GM21367 (cell line): ENCODE data around the gene NUP153.

Experiments used
- ATAC-seq: cut with Tn5 transposase; IDR thresholded peaks from one replicate; pipeline ENCODE4 v1.9.1; 2021; ENCODE audit not compliant: unreplicated experiment

Gene NUP153

DNA sequence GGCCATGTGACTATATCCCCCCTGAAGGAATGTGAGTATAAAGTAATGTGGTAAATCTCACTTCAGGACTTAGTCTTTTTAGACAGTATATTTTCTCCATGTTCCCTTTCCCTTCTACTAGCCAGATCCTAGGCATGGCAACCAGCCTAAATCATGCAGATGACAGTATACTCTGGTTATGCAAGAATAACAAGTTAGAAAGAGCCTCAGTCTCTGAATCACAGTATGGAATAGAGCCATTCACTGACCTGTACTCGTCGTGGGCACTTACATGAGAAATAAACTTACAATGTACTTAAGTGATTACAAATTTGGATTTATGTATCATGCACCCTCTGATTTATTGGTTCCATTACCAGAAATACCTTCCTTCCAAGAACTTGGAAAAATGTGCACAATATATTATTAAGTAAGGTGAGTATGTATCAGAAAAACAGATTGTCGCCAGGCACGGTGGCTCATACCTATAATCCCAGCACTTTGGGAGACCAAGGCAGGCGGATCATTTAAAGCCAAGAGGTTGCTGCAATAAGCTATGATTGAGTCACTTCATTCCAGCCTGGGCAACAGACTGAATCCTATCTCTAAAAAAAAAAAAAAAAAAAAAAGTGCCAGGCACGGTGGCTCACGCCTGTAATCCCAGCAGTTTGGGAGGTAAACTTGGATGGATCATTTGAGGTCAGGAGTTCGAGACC is 131.7 kb downstream of the NUP153 start:
- ATAC-seq = no peak

DNA sequence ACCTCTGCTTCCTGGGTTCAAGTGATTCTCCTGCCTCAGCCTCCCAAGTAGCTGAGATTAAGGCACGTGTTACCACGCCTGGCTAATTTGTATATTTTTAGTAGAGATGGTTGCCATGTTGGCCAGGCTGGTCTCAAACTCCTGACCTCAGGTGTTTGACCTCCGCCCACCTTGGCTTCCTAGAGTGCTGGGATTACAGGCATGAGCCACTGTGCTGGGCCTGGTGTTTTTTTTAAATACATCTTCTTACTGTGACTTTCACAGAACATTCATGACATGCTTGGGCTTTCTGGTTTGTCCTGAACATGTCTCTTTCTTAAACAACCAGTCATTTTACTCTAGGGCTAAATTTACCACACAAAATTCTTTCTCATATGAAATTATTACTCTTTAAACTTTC is 141.3 kb downstream of the NUP153 start:
- no peak for ATAC-seq
